ENCODE results near the gene ZC3H8. TPM values are rescaled to one million over a fixed set of nuclear protein-coding genes. Genes with fewer than 3 reads are reported as not detected.

Gene ZC3H8
- total RNA-seq = 5.0 TPM
- long read RNA-seq, transcript ZC3H8-201 (9 exons, 1,601 nt) = major isoform, 5 of 8 reads
- long read RNA-seq, partial matches to known transcripts = 1 of 8 reads
- long read RNA-seq, other reads (novel, unspliced or antisense) = 2 of 8 reads

- peak; percentile 99 for ATAC-seq
- intact Hi-C loops (cut with DNase I) = no loop called here
- H3K4me1 ChIP-seq = peaks cover 13% of the 10 kb centered on the region
- TF ChIP-seq CTCF (IDR thresholded peaks at IDR 0.05) = no peak
- H3K27me3 ChIP-seq (ENCODE audit: low read depth) = no peaks in the 10 kb centered on the region
- peaks cover under 1% of the 10 kb centered on the region for H3K36me3 ChIP-seq
- H3K27ac ChIP-seq = peak within 1 kb of the TSS; percentile 87
- peak within 1 kb of the TSS; percentile 71 for H3K4me3 ChIP-seq
- no peaks in the 10 kb centered on the region for H3K9me3 ChIP-seq
- peak; percentile 96 for DNase-seq
These were observed at the start of gene ZC3H8 for GRCh38 chr2:112254466-112255240. Gene ZC3H8 (minus strand): TSS chr2:112255042. CDS start chr2:112254981, 61 bp downstream.

GRCh38 chr2:112304298-112304941 is 49.6 kb upstream of the ZC3H8 start:
- no peak for DNase-seq
- intact Hi-C loops (cut with DNase I) = no loop called here
- Histone ChIP-seq H3K27me3 (ENCODE audit: low read depth) (no peaks in the 10 kb centered on the region), H3K27ac (no peak overlapping the region), H3K36me3 (peaks cover 33% of the 10 kb centered on the region), H3K4me1 (no peaks in the 10 kb centered on the region), H3K4me3 (no peak overlapping the region), H3K9me3 (no peaks in the 10 kb centered on the region)
- no peak for TF ChIP-seq CTCF (IDR thresholded peaks at IDR 0.05)
- no peak for ATAC-seq

DNA sequence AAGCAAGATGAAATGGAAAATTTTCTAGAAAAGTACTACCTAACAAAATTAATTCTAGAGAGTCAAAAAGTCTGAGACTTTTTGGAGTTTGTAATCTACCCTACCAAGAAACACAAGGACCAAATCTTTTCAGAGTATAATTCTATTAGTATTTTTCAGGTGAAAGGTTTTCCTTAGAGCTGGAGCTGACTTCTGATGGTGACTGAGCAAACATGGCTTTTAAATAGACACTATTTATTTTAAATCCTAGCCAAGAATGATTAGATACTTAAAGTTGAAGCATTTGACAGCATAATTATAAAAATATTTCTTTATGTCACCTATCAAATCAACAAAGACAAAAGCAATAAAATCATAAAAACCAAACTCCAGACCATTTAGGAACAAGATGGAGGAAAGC is 47.1 kb upstream of the ZC3H8 start:
- Histone ChIP-seq H3K4me3 (no peak overlapping the region), H3K9me3 (no peaks in the 10 kb centered on the region), H3K27ac (no peak overlapping the region), H3K36me3 (peaks cover 24% of the 10 kb centered on the region), H3K27me3 (ENCODE audit: low read depth) (no peaks in the 10 kb centered on the region), H3K4me1 (no peaks in the 10 kb centered on the region)
- intact Hi-C loops (cut with DNase I) = no loop called here
- no peak for TF ChIP-seq CTCF (IDR thresholded peaks at IDR 0.05)
- DNase-seq (no peak), ATAC-seq (no peak)

GRCh38 chr2:112301171-112301584 is 46.3 kb upstream of the ZC3H8 start:
- intact Hi-C loops (cut with DNase I) = no loop called here
- H3K36me3 ChIP-seq = peaks cover 19% of the 10 kb centered on the region
- no peak overlapping the region for H3K4me3 ChIP-seq
- H3K9me3 ChIP-seq = no peaks in the 10 kb centered on the region
- no peak for DNase-seq
- no peak overlapping the region for H3K27ac ChIP-seq
- TF ChIP-seq CTCF (IDR thresholded peaks at IDR 0.05) = no peak
- H3K27me3 ChIP-seq (ENCODE audit: low read depth) = no peaks in the 10 kb centered on the region
- no peaks in the 10 kb centered on the region for H3K4me1 ChIP-seq
- ATAC-seq = no peak

- no peak overlapping the region for H3K27ac ChIP-seq
- DNase-seq (no peak), ATAC-seq (no peak)
- intact Hi-C loops (cut with DNase I) = no loop called here
- no peaks in the 10 kb centered on the region for H3K4me1 ChIP-seq
- H3K36me3 ChIP-seq = no peaks in the 10 kb centered on the region
- no peaks in the 10 kb centered on the region for H3K9me3 ChIP-seq
- no peak overlapping the region for H3K4me3 ChIP-seq
- H3K27me3 ChIP-seq (ENCODE audit: low read depth) = no peaks in the 10 kb centered on the region
- no peak for TF ChIP-seq CTCF (IDR thresholded peaks at IDR 0.05)
These were observed 41.6 kb upstream of the ZC3H8 start for GRCh38 chr2:112296407-112296806.

Measured in lower lobe of right lung (tissue), 2 donors.